Measurements from ENCODE around the gene CNTN2.

The CNTN2 gene

GRCh38 chr1:205020466-205020865, 22.5 kb upstream of the CNTN2 start:
- DNase-seq, result no peak

- DNase-seq, result no peak
Observed at GRCh38 chr1:205024679-205025078, 18.3 kb upstream of the CNTN2 start.

GRCh38 chr1:205025239-205025638, 17.8 kb upstream of the CNTN2 start:
- DNase-seq, result no peak

- DNase-seq, result no peak
Observed at GRCh38 chr1:205026181-205026580, 16.8 kb upstream of the CNTN2 start.

- no peak for DNase-seq
Observed at GRCh38 chr1:205028390-205028789, 14.6 kb upstream of the CNTN2 start.

- no peak for DNase-seq
Observed at GRCh38 chr1:205028924-205029323, 14.1 kb upstream of the CNTN2 start.

GRCh38 chr1:205030241-205030640, 12.8 kb upstream of the CNTN2 start:
- DNase-seq, result no peak

- no peak for DNase-seq
Observed at GRCh38 chr1:205030896-205031295, 12.1 kb upstream of the CNTN2 start.

GRCh38 chr1:205032508-205032907, 10.5 kb upstream of the CNTN2 start:
- no peak for DNase-seq

- DNase-seq, result no peak
Observed at GRCh38 chr1:205037539-205037938, 5.5 kb upstream of the CNTN2 start.

GRCh38 chr1:205038132-205038786, 4.8 kb upstream of the CNTN2 start:
- no peak for DNase-seq

GRCh38 chr1:205041001-205041715, 1.9 kb upstream of the CNTN2 start:
- DNase-seq, result no peak

GRCh38 chr1:205041998-205042910, 758 bp upstream of the CNTN2 start:
- DNase-seq, result no peak

GRCh38 chr1:205043866-205044265, 854 bp downstream of the CNTN2 start:
- DNase-seq, result no peak

GRCh38 chr1:205044741-205045140, 1.7 kb downstream of the CNTN2 start:
- DNase-seq, result no peak

- no peak for DNase-seq
Observed at GRCh38 chr1:205045146-205045545, 2.1 kb downstream of the CNTN2 start.

- no peak for DNase-seq
Observed at GRCh38 chr1:205046870-205047269, 3.9 kb downstream of the CNTN2 start.

GRCh38 chr1:205047764-205048231, 4.8 kb downstream of the CNTN2 start:
- DNase-seq, result no peak

- no peak for DNase-seq
Observed at GRCh38 chr1:205048382-205048781, 5.4 kb downstream of the CNTN2 start.

GRCh38 chr1:205049479-205049878, 6.5 kb downstream of the CNTN2 start:
- no peak for DNase-seq

- no peak for DNase-seq
Observed at GRCh38 chr1:205052690-205053089, 9.7 kb downstream of the CNTN2 start.

GRCh38 chr1:205053296-205053695, 10.3 kb downstream of the CNTN2 start:
- no peak for DNase-seq

GRCh38 chr1:205054013-205054412, 11.0 kb downstream of the CNTN2 start:
- no peak for DNase-seq

Data from suppressor macrophage treated with lipopolysaccharide for 4 hours (primary cell).